ENCODE data around the gene AMPD1.

- TF ChIP-seq CTCF (IDR thresholded peaks at IDR 0.05) (no peak), ZFX (IDR thresholded peaks at IDR 0.05; ENCODE audit: borderline replicate concordance) (no peak)
Observed at GRCh38 chr1:114702737-114703136, 7.4 kb upstream of the AMPD1 start.

All from 22Rv1 (cell line).